ENCODE data around the gene CGB2. TPM values are rescaled to one million over a fixed set of nuclear protein-coding genes. Genes with fewer than 3 reads are reported as not detected.
"Not testable (repeated sequence)": the region's sequence is repeated elsewhere in the genome, so short reads cannot be mapped to it uniquely, and the experiment has no call there.

The CGB2 gene
- total RNA-seq, 1 donor = not detected

DNA sequence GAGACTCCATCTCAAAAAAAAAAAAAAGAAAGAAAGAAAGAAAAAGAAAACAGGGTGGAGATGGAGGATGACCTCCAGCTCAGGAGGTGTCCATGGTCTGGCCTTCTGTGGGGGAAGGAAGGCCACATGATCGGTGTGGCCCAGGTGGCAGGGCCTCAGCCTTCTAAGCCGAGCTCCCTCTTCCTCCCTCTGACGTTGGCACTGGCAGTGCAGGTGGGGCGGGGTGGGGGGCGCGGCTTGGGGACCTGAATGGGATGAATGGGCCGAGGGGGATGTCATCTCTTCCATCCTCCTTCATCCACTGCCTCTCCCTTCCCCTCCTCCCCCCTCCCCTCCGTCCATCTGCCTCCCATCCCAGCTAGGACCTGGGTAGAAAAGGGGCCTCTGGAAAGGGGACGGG is 8.0 kb downstream of the CGB2 start:
- H3K9me3 ChIP-seq (ENCODE audit: low read depth, low read length); H3K27me3 ChIP-seq (ENCODE audit: insufficient read depth, low read length); H4K20me1 ChIP-seq (ENCODE audit: insufficient read depth, low read length); H2AFZ ChIP-seq (ENCODE audit: low read length); H3K36me3 ChIP-seq (ENCODE audit: insufficient read depth, low read length); H3K4me3 ChIP-seq (ENCODE audit: insufficient read depth, low read length); H3K27ac ChIP-seq (ENCODE audit: low read depth, low read length); DNase-seq (ENCODE audit: insufficient read length, low spot score, missing footprints); H3K4me2 ChIP-seq (ENCODE audit: insufficient read depth, low read length); H3K4me1 ChIP-seq (ENCODE audit: insufficient read depth, low read length); H3K79me2 ChIP-seq (ENCODE audit: insufficient read depth, low read length): not testable (repeated sequence)

DNA sequence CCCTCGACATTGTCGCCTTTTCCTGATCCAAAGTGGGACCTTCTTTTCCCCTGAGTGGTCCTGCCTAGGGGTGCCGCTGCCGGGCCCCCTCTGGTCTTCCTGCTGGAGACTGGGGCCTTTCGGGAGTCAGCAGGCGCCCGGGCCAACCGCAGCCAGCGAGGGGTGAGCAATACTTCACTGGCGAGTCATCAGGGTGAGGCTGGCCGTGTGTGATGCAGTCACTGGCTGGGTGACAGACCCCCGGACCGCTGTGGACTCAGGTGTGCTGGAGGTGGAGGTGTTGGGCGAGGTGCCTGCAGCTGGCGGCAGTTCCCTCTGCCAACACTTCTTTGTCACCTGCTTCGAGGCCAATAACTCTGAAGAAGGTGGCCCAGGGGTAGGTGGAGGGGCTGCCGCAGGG is 10.5 kb downstream of the CGB2 start:
- TF ChIP-seq, protein P1, sequence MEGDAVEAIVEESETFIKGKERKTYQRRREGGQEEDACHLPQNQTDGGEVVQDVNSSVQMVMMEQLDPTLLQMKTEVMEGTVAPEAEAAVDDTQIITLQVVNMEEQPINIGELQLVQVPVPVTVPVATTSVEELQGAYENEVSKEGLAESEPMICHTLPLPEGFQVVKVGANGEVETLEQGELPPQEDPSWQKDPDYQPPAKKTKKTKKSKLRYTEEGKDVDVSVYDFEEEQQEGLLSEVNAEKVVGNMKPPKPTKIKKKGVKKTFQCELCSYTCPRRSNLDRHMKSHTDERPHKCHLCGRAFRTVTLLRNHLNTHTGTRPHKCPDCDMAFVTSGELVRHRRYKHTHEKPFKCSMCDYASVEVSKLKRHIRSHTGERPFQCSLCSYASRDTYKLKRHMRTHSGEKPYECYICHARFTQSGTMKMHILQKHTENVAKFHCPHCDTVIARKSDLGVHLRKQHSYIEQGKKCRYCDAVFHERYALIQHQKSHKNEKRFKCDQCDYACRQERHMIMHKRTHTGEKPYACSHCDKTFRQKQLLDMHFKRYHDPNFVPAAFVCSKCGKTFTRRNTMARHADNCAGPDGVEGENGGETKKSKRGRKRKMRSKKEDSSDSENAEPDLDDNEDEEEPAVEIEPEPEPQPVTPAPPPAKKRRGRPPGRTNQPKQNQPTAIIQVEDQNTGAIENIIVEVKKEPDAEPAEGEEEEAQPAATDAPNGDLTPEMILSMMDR (IDR thresholded peaks at IDR 0.05; ENCODE audit: extremely low read depth, low read depth, low read length) = no peak
- H4K20me1 ChIP-seq (ENCODE audit: insufficient read depth, low read length) = no peaks in the 10 kb centered on the region
- no peaks in the 10 kb centered on the region for H3K36me3 ChIP-seq (ENCODE audit: insufficient read depth, low read length)
- peaks cover 4% of the 10 kb centered on the region for H3K4me1 ChIP-seq (ENCODE audit: insufficient read depth, low read length)
- H3K4me3 ChIP-seq (ENCODE audit: insufficient read depth, low read length) = no peak overlapping the region
- no peak overlapping the region for H2AFZ ChIP-seq (ENCODE audit: low read length)
- no peaks in the 10 kb centered on the region for H3K27me3 ChIP-seq (ENCODE audit: insufficient read depth, low read length)
- peak; percentile 87 for DNase-seq (ENCODE audit: insufficient read length, low spot score, missing footprints)
- H3K27ac ChIP-seq (ENCODE audit: low read depth, low read length) = no peak overlapping the region
- H3K79me2 ChIP-seq (ENCODE audit: insufficient read depth, low read length) = no peaks in the 10 kb centered on the region
- H3K9me3 ChIP-seq (ENCODE audit: low read depth, low read length) = no peaks in the 10 kb centered on the region
- H3K4me2 ChIP-seq (ENCODE audit: insufficient read depth, low read length) = no peak overlapping the region

DNA sequence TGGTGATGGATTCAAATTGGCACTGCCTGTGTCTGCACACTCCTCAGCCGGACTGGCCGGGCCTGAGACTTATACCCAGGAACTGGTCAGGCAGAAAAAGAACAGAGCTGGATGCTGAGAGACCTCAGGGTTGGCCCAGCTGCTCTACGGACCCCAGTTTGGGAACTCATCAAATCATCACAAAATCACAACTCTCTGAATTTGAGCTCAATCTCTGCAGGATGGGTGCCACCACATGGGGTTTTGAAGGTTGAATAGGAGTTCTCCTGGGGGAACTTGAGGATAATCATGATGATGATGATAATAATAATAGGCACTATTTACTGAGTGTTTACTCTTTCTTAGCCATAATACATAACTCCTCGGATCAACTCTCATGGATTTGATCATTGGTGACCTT is 11.0 kb downstream of the CGB2 start:
- not testable (repeated sequence) for H3K9me3 ChIP-seq (ENCODE audit: low read depth, low read length); H2AFZ ChIP-seq (ENCODE audit: low read length); H3K36me3 ChIP-seq (ENCODE audit: insufficient read depth, low read length); H3K4me2 ChIP-seq (ENCODE audit: insufficient read depth, low read length); H3K27ac ChIP-seq (ENCODE audit: low read depth, low read length); H3K4me3 ChIP-seq (ENCODE audit: insufficient read depth, low read length); H3K4me1 ChIP-seq (ENCODE audit: insufficient read depth, low read length); H3K27me3 ChIP-seq (ENCODE audit: insufficient read depth, low read length); H4K20me1 ChIP-seq (ENCODE audit: insufficient read depth, low read length); H3K79me2 ChIP-seq (ENCODE audit: insufficient read depth, low read length)
- peak; percentile 0 for DNase-seq (ENCODE audit: insufficient read length, low spot score, missing footprints)

DNA sequence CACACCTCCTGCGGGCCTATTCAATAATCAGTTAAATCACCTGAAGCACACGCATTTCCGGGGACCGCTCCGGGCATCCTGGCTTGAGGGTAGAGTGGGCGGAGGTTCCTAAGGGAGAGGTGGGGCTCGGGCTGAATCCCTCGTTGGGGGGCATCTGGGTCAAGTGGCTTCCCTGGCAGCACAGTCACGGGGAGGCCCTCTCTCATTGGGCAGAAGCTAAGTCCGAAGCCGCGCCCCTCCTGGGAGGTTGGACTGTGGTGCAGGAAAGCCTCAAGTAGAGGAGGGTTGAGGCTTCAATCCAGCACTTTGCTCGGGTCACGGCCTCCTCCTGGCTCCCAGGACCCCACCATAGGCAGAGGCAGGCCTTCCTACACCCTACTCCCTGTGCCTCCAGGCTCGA is 11.9 kb downstream of the CGB2 start, which contains the start of gene CGB5:
Gene CGB5 (plus strand): TSS at position 301 of the 400 bp plus-strand sequence. CDS start 362 bp downstream, outside the sequence.
- not testable (repeated sequence) for DNase-seq (ENCODE audit: insufficient read length, low spot score, missing footprints); H3K79me2 ChIP-seq (ENCODE audit: insufficient read depth, low read length); H3K4me1 ChIP-seq (ENCODE audit: insufficient read depth, low read length); H3K9me3 ChIP-seq (ENCODE audit: low read depth, low read length); H3K4me2 ChIP-seq (ENCODE audit: insufficient read depth, low read length); H3K4me3 ChIP-seq (ENCODE audit: insufficient read depth, low read length); H3K27ac ChIP-seq (ENCODE audit: low read depth, low read length); H2AFZ ChIP-seq (ENCODE audit: low read length); H3K27me3 ChIP-seq (ENCODE audit: insufficient read depth, low read length); H4K20me1 ChIP-seq (ENCODE audit: insufficient read depth, low read length); H3K36me3 ChIP-seq (ENCODE audit: insufficient read depth, low read length)

DNA sequence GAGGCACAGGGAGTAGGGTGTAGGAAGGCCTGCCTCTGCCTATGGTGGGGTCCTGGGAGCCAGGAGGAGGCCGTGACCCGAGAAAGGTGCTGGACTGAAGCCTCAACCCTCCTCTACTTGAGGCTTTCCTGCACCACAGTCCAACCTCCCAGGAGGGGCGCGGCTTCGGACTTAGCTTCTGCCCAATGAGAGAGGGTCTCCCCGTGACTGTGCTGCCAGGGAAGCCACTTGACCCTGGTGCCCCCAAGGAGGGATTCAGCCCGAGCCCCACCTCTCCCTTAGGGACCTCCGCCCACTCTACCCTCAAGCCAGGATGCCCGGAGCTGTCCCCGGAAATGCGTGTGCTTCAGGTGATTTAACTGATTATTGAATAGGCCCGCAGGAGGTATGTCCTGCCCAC is 17.3 kb downstream of the CGB2 start, which contains the start of gene CGB8:
Gene CGB8 (minus strand): TSS at position 101 of the 400 bp plus-strand sequence. CDS start 372 bp downstream, outside the sequence.
- not testable (repeated sequence) for DNase-seq (ENCODE audit: insufficient read length, low spot score, missing footprints); H3K4me3 ChIP-seq (ENCODE audit: insufficient read depth, low read length); H4K20me1 ChIP-seq (ENCODE audit: insufficient read depth, low read length); H3K27ac ChIP-seq (ENCODE audit: low read depth, low read length); H3K27me3 ChIP-seq (ENCODE audit: insufficient read depth, low read length); H3K4me1 ChIP-seq (ENCODE audit: insufficient read depth, low read length); H3K9me3 ChIP-seq (ENCODE audit: low read depth, low read length); H2AFZ ChIP-seq (ENCODE audit: low read length); H3K36me3 ChIP-seq (ENCODE audit: insufficient read depth, low read length); H3K79me2 ChIP-seq (ENCODE audit: insufficient read depth, low read length); H3K4me2 ChIP-seq (ENCODE audit: insufficient read depth, low read length)

DNA sequence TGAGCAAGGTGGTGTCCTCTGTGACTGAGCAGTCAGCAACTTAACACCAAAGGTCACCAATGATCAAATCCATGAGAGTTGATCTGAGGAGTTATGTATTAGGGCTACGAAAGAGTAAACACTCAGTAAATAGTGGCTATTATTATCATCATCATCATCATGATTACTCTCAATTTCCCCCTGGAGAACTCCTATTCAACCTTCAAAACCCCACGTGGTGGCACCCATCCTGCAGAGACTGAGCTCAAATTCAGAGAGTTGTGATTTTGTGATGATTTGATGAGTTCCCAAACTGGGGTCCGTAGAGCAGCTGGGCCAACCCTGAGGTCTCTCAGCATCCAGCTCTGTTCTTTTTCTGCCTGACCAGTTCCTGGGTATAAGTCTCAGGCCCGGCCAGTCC is 18.1 kb downstream of the CGB2 start:
- H2AFZ ChIP-seq (ENCODE audit: low read length); H3K4me3 ChIP-seq (ENCODE audit: insufficient read depth, low read length); H4K20me1 ChIP-seq (ENCODE audit: insufficient read depth, low read length); H3K27me3 ChIP-seq (ENCODE audit: insufficient read depth, low read length); H3K4me1 ChIP-seq (ENCODE audit: insufficient read depth, low read length); H3K36me3 ChIP-seq (ENCODE audit: insufficient read depth, low read length); H3K79me2 ChIP-seq (ENCODE audit: insufficient read depth, low read length); H3K9me3 ChIP-seq (ENCODE audit: low read depth, low read length); H3K27ac ChIP-seq (ENCODE audit: low read depth, low read length); H3K4me2 ChIP-seq (ENCODE audit: insufficient read depth, low read length): not testable (repeated sequence)
- peak; percentile 9 for DNase-seq (ENCODE audit: insufficient read length, low spot score, missing footprints)

DNA sequence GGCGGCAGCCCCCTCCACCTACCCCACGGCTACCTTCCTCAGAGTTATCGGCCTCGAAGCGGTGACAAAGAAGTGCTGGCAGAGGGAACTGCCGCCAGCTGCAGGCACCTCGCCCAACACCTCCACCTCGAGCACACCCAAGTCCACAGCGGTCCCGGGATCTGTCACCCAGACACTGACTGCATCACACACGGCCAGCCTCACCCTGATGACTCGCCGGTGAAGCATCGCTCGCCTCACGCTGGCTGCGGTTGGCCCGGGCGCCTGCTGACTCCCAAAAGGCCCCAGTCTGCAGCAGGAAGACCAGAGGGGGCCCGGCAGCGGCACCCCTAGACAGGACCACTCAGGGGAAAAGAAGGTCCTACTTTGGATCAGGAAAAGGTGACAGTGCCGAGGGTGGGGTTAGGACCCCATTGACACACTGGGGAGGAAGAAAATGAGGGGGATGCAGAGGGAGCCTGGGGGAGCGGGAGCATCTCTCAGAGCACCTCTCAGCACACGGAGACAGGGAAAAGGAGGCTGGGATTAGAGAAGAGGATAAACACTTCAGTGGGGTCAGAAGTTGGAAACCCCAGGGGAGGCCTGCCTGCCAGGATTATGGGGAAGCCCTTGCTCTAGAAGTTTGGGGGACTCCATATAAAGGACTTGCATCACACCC is 18.8 kb downstream of the CGB2 start:
- not testable (repeated sequence) for H3K4me3 ChIP-seq (ENCODE audit: insufficient read depth, low read length); H3K36me3 ChIP-seq (ENCODE audit: insufficient read depth, low read length); H3K27ac ChIP-seq (ENCODE audit: low read depth, low read length); H4K20me1 ChIP-seq (ENCODE audit: insufficient read depth, low read length); H3K4me1 ChIP-seq (ENCODE audit: insufficient read depth, low read length); H3K9me3 ChIP-seq (ENCODE audit: low read depth, low read length); H3K79me2 ChIP-seq (ENCODE audit: insufficient read depth, low read length); H3K27me3 ChIP-seq (ENCODE audit: insufficient read depth, low read length); H2AFZ ChIP-seq (ENCODE audit: low read length)
- DNase-seq (ENCODE audit: insufficient read length, low spot score, missing footprints) = peak; percentile 96
- peak overlapping the region; percentile 33 for H3K4me2 ChIP-seq (ENCODE audit: insufficient read depth, low read length)

Measured in osteoblast (primary cell).